ENCODE results near the gene IKZF5. TPM values are rescaled to one million over a fixed set of nuclear protein-coding genes. Genes with fewer than 3 reads are reported as not detected.

Gene IKZF5
- total and polyA plus RNA-seq, 2 experiments from 2014 or later = 6.9 to 10.5 TPM

- no peak overlapping the region for H3K27ac Mint-ChIP-seq
- H3K27me3 ChIP-seq (ENCODE audit: insufficient read depth) = no peaks in the 10 kb centered on the region
- H3K4me3 Mint-ChIP-seq = no peak overlapping the region
- no peaks in the 10 kb centered on the region for H3K9me2 ChIP-seq (ENCODE audit: insufficient read depth)
- H3K27me3 Mint-ChIP-seq (ENCODE audit: insufficient read depth, low read depth, poor library complexity) = no peaks in the 10 kb centered on the region
- no peak overlapping the region for H3K27ac ChIP-seq (ENCODE audit: low read depth)
- ATAC-seq = no peak
- H3F3A ChIP-seq (replicated peaks; ENCODE audit: low read depth) = no peaks in the 10 kb centered on the region
- TF ChIP-seq ZNF462 (CRISPR knock-in tag; IDR thresholded peaks at IDR 0.05) (no peak), ZNF331 (CRISPR knock-in tag; IDR thresholded peaks at IDR 0.05; ENCODE audit: low read depth) (no peak), STAT1 (IDR thresholded peaks at IDR 0.05; ENCODE audit: unreplicated experiment) (no peak), POLR2AphosphoS5 (IDR thresholded peaks at IDR 0.05; ENCODE audit: low read depth) (no peak), ZNF114 (CRISPR knock-in tag; IDR thresholded peaks at IDR 0.05) (no peak), EZH2 (IDR thresholded peaks at IDR 0.05; ENCODE audit: low read depth, unreplicated experiment) (no peak), CTCF (conservative IDR thresholded peaks at IDR 0.05; ENCODE audit: low read depth in 2 of 2) (no peak), JUNB (IDR thresholded peaks at IDR 0.05; ENCODE audit: unreplicated experiment) (no peak)
- H3K4me2 ChIP-seq = no peak overlapping the region
- peaks cover 20% of the 10 kb centered on the region for H3K36me3 Mint-ChIP-seq (ENCODE audit: low read depth)
- no peaks in the 10 kb centered on the region for H3K9me3 Mint-ChIP-seq
- no peak for DNase-seq (ENCODE audit: low spot score)
- no peaks in the 10 kb centered on the region for H3K36me3 ChIP-seq (ENCODE audit: insufficient read depth)
- no peak overlapping the region for H2AFZ ChIP-seq
- H3K79me2 ChIP-seq (replicated peaks; ENCODE audit: insufficient read depth) = peaks cover 51% of the 10 kb centered on the region
- H4K20me1 ChIP-seq (replicated peaks; ENCODE audit: insufficient read depth) = peaks cover 28% of the 10 kb centered on the region
- no peaks in the 10 kb centered on the region for H3K4me1 ChIP-seq (ENCODE audit: insufficient read depth)
- no peak overlapping the region for H3K4me3 ChIP-seq
- H3K4me1 Mint-ChIP-seq = peaks cover 9% of the 10 kb centered on the region; the same call in 2 of the 3 replicates
Observed at GRCh38 chr10:122998934-122999333, 9.7 kb downstream of the IKZF5 start.

All from GM23338 (cell line).